ENCODE results near the gene PAPOLA.

DNA sequence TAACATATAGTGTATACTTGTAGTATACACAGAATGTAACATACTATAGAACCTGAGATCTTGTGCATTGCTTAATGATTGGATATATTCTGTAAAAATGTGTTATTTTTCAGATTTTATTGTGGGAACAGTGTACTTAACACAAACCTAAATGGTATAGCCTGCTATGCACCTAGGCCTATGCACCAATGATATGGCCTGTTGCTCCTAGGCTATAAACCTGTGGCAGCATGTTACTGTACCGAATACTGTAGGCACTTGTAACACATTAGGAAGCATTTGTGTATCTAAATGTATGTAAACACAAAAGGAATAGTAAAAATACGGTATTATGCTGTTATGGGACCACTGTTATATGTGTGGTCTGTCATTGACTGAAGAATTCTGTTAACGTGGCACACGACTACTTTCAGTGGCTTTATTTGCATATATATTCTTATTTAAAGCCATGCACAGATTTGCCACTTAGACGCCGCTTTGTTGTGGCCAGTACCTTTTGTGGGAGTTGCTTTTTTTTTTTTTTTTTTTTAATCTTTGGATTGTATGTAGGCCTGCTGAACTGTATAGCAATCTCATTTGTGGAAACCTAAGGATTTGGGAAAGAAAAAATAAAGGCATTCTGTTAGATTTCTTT lies 7.4 kb downstream of the PAPOLA start:
- TF ChIP-seq POLR2AphosphoS5 (IDR thresholded peaks at IDR 0.05; ENCODE audit: control insufficient read depth, insufficient read depth, low read depth, low read length) = no peak
- TF ChIP-seq JUN (IDR thresholded peaks at IDR 0.05; ENCODE audit: borderline replicate concordance, low read depth, low read length) = no peak
- no peak for TF ChIP-seq JUN (CRISPR knock-in tag; IDR thresholded peaks at IDR 0.05; ENCODE audit: borderline replicate concordance)
- TF ChIP-seq, protein P1, sequence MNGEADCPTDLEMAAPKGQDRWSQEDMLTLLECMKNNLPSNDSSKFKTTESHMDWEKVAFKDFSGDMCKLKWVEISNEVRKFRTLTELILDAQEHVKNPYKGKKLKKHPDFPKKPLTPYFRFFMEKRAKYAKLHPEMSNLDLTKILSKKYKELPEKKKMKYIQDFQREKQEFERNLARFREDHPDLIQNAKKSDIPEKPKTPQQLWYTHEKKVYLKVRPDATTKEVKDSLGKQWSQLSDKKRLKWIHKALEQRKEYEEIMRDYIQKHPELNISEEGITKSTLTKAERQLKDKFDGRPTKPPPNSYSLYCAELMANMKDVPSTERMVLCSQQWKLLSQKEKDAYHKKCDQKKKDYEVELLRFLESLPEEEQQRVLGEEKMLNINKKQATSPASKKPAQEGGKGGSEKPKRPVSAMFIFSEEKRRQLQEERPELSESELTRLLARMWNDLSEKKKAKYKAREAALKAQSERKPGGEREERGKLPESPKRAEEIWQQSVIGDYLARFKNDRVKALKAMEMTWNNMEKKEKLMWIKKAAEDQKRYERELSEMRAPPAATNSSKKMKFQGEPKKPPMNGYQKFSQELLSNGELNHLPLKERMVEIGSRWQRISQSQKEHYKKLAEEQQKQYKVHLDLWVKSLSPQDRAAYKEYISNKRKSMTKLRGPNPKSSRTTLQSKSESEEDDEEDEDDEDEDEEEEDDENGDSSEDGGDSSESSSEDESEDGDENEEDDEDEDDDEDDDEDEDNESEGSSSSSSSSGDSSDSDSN (IDR thresholded peaks at IDR 0.05; ENCODE audit: borderline replicate concordance in 1 of 2, low read depth in 2 of 2, low read length in 2 of 2) = no peak
- no peak for TF ChIP-seq SMARCE1 (IDR thresholded peaks at IDR 0.05)
- TF ChIP-seq, protein P2, sequence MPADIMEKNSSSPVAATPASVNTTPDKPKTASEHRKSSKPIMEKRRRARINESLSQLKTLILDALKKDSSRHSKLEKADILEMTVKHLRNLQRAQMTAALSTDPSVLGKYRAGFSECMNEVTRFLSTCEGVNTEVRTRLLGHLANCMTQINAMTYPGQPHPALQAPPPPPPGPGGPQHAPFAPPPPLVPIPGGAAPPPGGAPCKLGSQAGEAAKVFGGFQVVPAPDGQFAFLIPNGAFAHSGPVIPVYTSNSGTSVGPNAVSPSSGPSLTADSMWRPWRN (IDR thresholded peaks at IDR 0.05; ENCODE audit: low read depth) = no peak
- TF ChIP-seq, protein P3, sequence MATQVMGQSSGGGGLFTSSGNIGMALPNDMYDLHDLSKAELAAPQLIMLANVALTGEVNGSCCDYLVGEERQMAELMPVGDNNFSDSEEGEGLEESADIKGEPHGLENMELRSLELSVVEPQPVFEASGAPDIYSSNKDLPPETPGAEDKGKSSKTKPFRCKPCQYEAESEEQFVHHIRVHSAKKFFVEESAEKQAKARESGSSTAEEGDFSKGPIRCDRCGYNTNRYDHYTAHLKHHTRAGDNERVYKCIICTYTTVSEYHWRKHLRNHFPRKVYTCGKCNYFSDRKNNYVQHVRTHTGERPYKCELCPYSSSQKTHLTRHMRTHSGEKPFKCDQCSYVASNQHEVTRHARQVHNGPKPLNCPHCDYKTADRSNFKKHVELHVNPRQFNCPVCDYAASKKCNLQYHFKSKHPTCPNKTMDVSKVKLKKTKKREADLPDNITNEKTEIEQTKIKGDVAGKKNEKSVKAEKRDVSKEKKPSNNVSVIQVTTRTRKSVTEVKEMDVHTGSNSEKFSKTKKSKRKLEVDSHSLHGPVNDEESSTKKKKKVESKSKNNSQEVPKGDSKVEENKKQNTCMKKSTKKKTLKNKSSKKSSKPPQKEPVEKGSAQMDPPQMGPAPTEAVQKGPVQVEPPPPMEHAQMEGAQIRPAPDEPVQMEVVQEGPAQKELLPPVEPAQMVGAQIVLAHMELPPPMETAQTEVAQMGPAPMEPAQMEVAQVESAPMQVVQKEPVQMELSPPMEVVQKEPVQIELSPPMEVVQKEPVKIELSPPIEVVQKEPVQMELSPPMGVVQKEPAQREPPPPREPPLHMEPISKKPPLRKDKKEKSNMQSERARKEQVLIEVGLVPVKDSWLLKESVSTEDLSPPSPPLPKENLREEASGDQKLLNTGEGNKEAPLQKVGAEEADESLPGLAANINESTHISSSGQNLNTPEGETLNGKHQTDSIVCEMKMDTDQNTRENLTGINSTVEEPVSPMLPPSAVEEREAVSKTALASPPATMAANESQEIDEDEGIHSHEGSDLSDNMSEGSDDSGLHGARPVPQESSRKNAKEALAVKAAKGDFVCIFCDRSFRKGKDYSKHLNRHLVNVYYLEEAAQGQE (IDR thresholded peaks at IDR 0.05; ENCODE audit: borderline replicate concordance) = no peak
- TF ChIP-seq, protein P3 (CRISPR knock-in tag; IDR thresholded peaks at IDR 0.05; ENCODE audit: low read depth) = no peak
- TF ChIP-seq, protein P4, sequence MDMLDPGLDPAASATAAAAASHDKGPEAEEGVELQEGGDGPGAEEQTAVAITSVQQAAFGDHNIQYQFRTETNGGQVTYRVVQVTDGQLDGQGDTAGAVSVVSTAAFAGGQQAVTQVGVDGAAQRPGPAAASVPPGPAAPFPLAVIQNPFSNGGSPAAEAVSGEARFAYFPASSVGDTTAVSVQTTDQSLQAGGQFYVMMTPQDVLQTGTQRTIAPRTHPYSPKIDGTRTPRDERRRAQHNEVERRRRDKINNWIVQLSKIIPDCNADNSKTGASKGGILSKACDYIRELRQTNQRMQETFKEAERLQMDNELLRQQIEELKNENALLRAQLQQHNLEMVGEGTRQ (CRISPR knock-in tag; IDR thresholded peaks at IDR 0.05) = no peak

Data from K562 (cell line).